OCI-LY1 (cell line): ENCODE data around the gene CCDC85C.

Experiments
- EZH2 ChIP-seq: fragments of 200-600 bp; sonication (generic), shearing (Covaris generic); IDR thresholded peaks from 2 replicates; pipeline ENCODE4 v1.8.0; 2017; ENCODE audit warnings: borderline replicate concordance, mixed run types, mild to moderate bottlenecking, antibody characterized with exemption, low read length, moderate library complexity, mixed read lengths
- TF ChIP-seq, protein P1 (sequence below): fragments of 200-600 bp; sonication (generic), shearing (Covaris generic); IDR thresholded peaks from 2 replicates; pipeline ENCODE4 v1.5.1; 2017; ENCODE audit warnings: mild to moderate bottlenecking, antibody characterized with exemption, low read length, moderate library complexity, mixed read lengths

DNA sequence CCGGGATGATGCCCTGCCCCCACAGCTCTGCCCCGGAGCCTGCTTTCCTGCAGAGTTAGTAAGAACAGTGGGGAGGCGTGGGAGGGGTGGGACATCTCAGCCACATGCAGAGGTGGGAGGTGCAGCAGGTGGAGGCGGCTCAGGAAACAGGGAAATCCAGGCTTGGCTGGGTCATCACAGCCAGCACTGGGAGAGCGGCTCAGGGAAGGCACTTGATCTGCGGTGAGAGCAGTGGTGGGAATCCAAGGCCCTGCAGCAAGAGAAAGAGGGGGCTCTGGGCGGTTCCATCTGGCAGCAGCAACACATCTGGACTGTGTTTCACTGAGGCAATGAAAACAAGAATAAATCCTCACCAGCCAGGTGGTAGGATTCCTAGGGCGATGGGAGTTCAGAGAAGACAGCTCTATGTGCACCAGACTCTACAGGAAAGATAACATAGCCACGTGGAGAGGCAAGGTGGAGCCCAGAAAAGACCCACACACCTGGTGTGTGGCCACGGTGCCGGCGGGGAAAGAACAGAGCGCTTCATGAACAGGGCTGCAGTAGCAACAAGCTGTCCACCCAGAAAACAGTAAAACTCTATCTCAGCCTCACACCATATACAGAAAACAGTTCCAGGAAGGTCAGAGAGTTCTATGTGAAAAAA, 57.6 kb downstream of the CCDC85C start:
- TF ChIP-seq, protein P1, sequence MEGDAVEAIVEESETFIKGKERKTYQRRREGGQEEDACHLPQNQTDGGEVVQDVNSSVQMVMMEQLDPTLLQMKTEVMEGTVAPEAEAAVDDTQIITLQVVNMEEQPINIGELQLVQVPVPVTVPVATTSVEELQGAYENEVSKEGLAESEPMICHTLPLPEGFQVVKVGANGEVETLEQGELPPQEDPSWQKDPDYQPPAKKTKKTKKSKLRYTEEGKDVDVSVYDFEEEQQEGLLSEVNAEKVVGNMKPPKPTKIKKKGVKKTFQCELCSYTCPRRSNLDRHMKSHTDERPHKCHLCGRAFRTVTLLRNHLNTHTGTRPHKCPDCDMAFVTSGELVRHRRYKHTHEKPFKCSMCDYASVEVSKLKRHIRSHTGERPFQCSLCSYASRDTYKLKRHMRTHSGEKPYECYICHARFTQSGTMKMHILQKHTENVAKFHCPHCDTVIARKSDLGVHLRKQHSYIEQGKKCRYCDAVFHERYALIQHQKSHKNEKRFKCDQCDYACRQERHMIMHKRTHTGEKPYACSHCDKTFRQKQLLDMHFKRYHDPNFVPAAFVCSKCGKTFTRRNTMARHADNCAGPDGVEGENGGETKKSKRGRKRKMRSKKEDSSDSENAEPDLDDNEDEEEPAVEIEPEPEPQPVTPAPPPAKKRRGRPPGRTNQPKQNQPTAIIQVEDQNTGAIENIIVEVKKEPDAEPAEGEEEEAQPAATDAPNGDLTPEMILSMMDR: no peak
- no peak for TF ChIP-seq EZH2
